Left colon (tissue), 2 donors: Measurements from ENCODE around the gene TBC1D22A. TPM values are rescaled to one million over a fixed set of nuclear protein-coding genes. Genes with fewer than 3 reads are reported as not detected.
A peak's percentile ranks its signal among the peaks of the same experiment; 100 is the strongest.
"Not testable (repeated sequence)": the region's sequence is repeated elsewhere in the genome, so short reads cannot be mapped to it uniquely, and the experiment has no call there.

Experiments used
- ATAC-seq: fragments of 200-7000 bp; cut with Tn5 transposase; one replicate; pipeline ENCODE4 v1.9.1; 2020; ENCODE audit warnings: mild to moderate bottlenecking, moderate library complexity
- DNase-seq, 2 donors: peaks; one replicate each; pipeline ENCODE4 v3.0.0-alpha.2; 2020
- intact Hi-C, 2 donors: fragments of 100-400 bp; cut with DNase I in 1 of 2; cut with micrococcal nuclease in 1 of 2; formaldehyde crosslinking; loops; one replicate each; pipeline versions ENCODE4 v1.11.2 to v1.14.0; 2022; cut with DNase I, micrococcal nuclease
- total RNA-seq, 2 donors: library from RNA; stranded (reverse); fragmentation: NEBNext Ultra II Directional; extraction: Animal tissue kit (Norgen Biotek cat#: 25700); gene quantifications; one replicate each; pipeline ENCODE4 v1.2.1, GENCODE V29; 2021
- donor health status: DM: no; HTN: no; CAD: no.
- donor health status: DM: yes; HTN: yes; CAD: no.

The TBC1D22A gene
- total RNA-seq, 2 donors from 2014 or later: 40.7 to 45.2 TPM

GRCh38 chr22:46782200-46782599 lies 19.8 kb downstream of the TBC1D22A start:
- intact Hi-C loops, ATAC-seq, DNase-seq: not testable (repeated sequence)

- intact Hi-C loops: no loop called here
- no peak for DNase-seq
- no peak for ATAC-seq
These were observed 21.3 kb downstream of the TBC1D22A start for GRCh38 chr22:46783721-46784120.

GRCh38 chr22:46788441-46789172 lies 26.2 kb downstream of the TBC1D22A start:
- ATAC-seq (peak; percentile 26), DNase-seq (no peak)
- intact Hi-C loops: no loop called here

GRCh38 chr22:46789992-46790391 lies 27.5 kb downstream of the TBC1D22A start:
- intact Hi-C loops: no loop called here
- ATAC-seq (no peak), DNase-seq (no peak)

- intact Hi-C loops: no loop called here
- DNase-seq: peak in 1 of 2 donors; percentile 45
- peak; percentile 40 for ATAC-seq
These were observed 28.8 kb downstream of the TBC1D22A start for GRCh38 chr22:46791201-46791731.

- DNase-seq (no peak), ATAC-seq (no peak)
- intact Hi-C loops: no loop called here
These were observed 29.8 kb downstream of the TBC1D22A start for GRCh38 chr22:46792061-46792796.

GRCh38 chr22:46792841-46793261 lies 30.4 kb downstream of the TBC1D22A start:
- ATAC-seq: no peak
- intact Hi-C loops: no loop called here
- no peak for DNase-seq

GRCh38 chr22:46793497-46793896 lies 31.0 kb downstream of the TBC1D22A start:
- ATAC-seq: no peak
- intact Hi-C loops: no loop called here
- no peak for DNase-seq

GRCh38 chr22:46794067-46794466 lies 31.6 kb downstream of the TBC1D22A start:
- no peak for DNase-seq

GRCh38 chr22:46794491-46794890 lies 32.0 kb downstream of the TBC1D22A start:
- no peak for ATAC-seq
- intact Hi-C loops: no loop called here

More at GRCh38 chr22:46794067-46794466, 31.6 kb downstream of the TBC1D22A start:
- no peak for ATAC-seq
- intact Hi-C loops: no loop called here

GRCh38 chr22:46795140-46795539 lies 32.7 kb downstream of the TBC1D22A start:
- intact Hi-C loops: no loop called here
- no peak for DNase-seq
- ATAC-seq: no peak

More at GRCh38 chr22:46794491-46794890, 32.0 kb downstream of the TBC1D22A start:
- no peak for DNase-seq

- intact Hi-C loops: no loop called here
- no peak for ATAC-seq
- DNase-seq: no peak
These were observed 33.6 kb downstream of the TBC1D22A start for GRCh38 chr22:46795845-46796565.

- intact Hi-C loops: no loop called here
- ATAC-seq: no peak
- no peak for DNase-seq
These were observed 34.2 kb downstream of the TBC1D22A start for GRCh38 chr22:46796566-46797195.

- no peak for DNase-seq
- intact Hi-C loops: no loop called here
- peak; percentile 34 for ATAC-seq
These were observed 34.9 kb downstream of the TBC1D22A start for GRCh38 chr22:46797355-46797754.

GRCh38 chr22:46798041-46798365 lies 35.6 kb downstream of the TBC1D22A start:
- intact Hi-C loops: no loop called here
- ATAC-seq (no peak), DNase-seq (no peak)

GRCh38 chr22:46798366-46799350 lies 36.2 kb downstream of the TBC1D22A start:
- DNase-seq (peak; percentile 56 to 88), ATAC-seq (peak; percentile 90)
- intact Hi-C loops: no loop called here

- intact Hi-C loops: no loop called here
- ATAC-seq (no peak), DNase-seq (no peak)
These were observed 37.2 kb downstream of the TBC1D22A start for GRCh38 chr22:46799626-46800025.
